NCI-H82 (cell line): ENCODE measurements around the gene PNPLA7.
A peak's percentile ranks its signal among the peaks of the same experiment; 100 is the strongest.
"Not testable (repeated sequence)": the region's sequence is repeated elsewhere in the genome, so short reads cannot be mapped to it uniquely, and the experiment has no call there.

ENCODE experiments used
- DNase-seq: peaks from one replicate; lab custom pipeline; 2025; lab: John Stamatoyannopoulos, UW

Gene PNPLA7

GRCh38 chr9:137550231-137550621, at the start of gene PNPLA7:
Gene PNPLA7, minus strand, starts transcription at chr9:137550402. Its CDS starts 205 bp downstream, at chr9:137550197.
- peak; percentile 88 for DNase-seq

DNA sequence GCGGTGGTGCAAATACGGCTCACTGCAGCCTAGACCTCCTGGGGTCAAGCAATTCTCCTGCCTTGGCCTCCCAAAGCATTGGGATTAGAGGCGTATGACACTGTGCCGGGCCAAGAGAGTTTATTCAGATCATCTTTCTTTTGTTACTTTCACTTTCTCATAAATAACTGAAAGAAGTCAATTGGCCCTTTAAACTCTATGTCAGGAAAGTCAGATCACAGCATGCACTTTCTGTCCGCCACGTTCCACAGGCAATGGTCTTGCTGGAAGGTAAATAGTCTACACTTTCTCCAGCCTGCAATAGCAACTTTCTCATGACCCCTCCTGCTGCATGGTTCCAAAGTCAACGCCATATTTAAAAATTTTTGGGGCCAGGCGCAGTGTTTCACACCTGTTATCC, 48.7 kb upstream of the PNPLA7 start:
- DNase-seq = no peak

GRCh38 chr9:137596577-137596976, 46.4 kb upstream of the PNPLA7 start:
- DNase-seq = not testable (repeated sequence)

GRCh38 chr9:137593176-137593575, 43.0 kb upstream of the PNPLA7 start:
- DNase-seq = peak; percentile 33

DNA sequence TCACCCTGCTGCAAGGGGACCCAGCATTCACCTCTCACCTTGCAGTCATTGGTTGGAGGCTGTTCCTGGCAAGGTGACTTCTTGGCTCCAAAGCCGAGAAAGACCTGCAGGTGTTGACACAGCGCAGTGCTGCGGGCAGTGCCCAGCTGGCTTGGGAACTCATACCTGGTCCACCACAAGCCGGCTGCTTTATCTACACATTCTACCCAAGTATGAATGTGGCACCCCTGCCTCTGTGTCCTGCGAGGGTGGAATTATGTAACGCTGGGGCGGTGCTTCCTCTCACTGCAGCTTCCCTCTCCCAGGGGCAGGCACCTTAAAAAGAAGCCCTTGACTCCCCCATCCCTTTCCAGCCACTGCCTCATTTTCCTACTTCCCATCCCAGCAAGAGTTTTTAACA, 42.6 kb upstream of the PNPLA7 start:
- DNase-seq = no peak

DNA sequence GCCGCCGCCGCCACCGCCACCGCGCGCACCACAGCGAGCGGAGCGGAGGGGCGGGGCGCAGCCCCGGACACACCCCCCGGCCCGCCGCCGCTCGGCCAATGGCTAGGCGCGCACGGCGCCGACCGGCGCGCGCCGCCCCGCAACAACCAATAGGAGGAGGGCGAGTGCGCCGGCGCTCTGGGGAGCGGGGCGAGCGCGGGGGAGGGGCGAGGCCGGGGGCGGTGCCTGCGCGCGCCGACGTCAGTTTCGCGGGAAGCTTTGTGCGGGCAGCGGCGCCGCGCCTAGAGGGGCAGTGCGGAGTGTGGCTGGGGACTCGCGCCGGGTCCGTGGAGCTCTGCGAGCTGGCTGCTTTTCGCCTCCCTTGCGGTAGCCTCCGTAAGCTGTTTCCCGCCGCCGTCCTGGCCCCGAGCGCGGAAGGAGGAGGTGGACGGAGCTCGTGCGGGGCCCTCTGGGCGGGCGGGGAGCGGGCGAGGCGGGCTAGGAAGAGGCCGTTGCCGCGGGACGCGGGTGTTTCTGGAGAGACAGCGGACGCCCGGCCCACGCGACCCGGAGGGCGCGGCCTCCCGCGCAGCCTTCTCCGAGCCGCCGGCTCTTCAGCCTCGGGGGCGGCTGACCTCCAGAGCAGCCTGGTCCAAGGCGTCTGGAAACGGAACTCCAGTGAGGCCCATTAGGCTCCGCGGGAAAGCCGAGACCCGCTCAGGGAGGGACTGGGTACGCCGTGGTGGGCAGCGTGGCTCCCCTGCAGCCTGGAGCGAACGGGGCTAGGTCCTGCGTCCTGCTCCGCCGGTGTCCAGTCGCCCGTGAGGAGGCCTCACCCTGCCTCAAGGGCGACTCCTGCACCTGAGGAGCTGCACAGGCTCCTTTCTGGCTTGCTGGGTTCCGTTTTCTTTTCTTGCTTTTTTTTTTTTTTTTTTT, 40.5 kb upstream of the PNPLA7 start, which contains the start of gene ZMYND19:
TSS of gene ZMYND19 (minus strand) at position 44 of the 915 bp plus-strand sequence. CDS start 249 bp downstream, outside the sequence.
- peak; percentile 93 for DNase-seq

DNA sequence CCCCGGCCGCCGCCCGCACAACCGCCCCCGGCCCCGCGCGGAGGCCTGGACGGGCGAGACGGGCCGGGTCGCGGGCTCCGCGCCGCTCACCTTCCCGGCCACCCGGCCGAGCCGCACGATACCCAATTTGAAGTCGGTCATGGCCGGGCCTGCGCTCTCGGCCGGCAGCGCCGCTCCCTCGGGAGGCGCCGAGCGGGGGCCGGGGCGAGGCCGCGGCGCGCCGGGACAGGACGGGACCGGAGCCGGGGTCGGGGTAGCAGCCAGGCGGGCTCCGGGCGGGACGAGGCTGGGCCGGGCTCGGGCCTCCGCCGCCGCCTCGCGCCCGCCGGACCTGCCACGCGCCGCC, 39.9 kb upstream of the PNPLA7 start:
- no peak for DNase-seq

DNA sequence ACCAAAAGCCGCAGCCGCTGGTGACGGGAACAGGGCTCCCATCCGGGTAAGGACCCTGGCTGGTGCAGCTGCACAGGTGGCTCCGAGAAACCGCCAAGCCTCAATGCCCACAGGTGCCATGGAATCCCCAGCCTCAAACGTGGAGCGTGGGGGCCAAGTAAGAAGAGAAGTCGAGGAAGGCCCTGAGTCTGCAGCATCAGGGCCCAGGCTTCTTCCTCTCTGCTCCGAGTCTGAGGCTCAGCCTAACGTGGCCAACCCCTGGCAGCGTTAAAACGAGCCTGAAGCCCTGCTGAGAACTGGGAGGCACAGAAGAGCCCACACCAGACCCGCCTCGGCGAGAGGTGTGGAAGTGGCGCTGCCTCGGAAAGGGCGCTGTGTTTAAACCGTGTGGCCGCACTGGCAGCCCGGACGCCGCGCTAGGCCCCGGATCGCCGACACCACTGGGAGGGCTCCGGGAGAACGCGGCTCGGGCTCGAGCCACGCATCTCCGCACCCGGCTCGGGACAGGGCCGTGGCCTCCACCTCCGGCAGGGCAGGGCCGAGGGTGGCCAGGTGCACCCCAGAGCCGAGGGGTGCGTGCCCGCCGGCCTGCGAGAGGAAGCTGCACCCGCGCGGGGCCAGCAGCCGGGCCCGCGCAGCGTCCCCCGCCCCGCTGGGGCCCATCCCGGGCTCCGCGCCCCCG, 39.4 kb upstream of the PNPLA7 start:
- peak; percentile 14 for DNase-seq

DNA sequence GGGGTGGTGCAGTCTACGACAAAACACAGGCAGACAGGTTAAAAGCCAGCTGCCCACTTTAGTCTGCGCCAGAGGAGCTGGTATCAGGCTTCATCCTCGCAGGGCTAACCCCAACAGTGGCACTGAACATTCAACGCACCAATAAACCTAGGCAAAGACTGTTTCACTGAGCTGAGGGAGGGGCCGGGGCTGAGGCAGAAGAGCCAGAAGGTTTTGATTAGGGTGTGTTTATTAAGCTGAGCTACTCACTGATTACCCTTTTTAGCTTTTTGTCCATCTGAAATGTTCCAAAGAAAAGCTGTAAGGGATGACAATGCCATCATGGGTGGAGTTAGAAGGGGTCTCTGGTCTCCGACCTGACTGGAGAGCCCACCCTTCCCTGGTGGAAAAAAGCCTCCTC, 38.7 kb upstream of the PNPLA7 start:
- DNase-seq = no peak

DNA sequence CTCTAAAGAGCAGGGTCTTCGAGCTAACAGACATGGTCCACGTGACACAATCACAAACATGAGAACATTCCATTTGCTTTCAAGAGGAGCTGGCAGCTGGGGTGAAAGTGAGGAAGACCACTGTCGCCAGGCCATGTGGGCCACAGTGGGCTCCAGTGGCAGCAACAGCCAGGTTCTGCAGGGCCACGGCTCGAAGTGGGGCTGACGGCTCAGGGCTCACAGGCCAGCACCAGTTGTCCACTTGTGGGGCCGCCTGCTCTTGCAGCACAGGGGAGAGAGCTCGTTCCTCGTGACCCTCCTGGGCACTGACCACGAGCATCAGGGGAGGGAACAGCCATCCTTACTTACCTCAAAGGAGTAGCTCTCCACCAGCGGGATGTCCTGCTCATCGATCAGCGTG, 38.1 kb upstream of the PNPLA7 start:
- DNase-seq = no peak

DNA sequence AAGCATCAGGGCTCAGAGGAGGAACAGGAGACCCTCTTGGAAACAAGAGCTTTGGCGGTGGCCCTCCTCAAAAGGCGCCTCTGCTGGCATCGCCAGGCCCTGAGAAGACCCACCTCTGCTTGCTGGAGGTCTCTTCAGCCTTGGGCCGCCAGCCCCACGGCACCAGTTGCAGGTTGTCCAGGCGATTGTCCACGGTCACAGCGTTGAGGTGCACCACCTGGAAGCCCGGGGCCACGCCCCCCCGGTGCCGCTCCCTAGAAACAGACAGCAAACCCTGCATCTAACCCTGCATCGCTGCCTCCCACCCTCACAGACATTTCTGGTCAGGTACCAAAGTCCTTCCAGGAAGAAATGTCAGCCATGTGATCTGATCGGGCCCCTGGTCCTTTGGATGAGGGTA, 36.7 kb upstream of the PNPLA7 start:
- no peak for DNase-seq

GRCh38 chr9:137583957-137584356, 33.8 kb upstream of the PNPLA7 start:
- no peak for DNase-seq

DNA sequence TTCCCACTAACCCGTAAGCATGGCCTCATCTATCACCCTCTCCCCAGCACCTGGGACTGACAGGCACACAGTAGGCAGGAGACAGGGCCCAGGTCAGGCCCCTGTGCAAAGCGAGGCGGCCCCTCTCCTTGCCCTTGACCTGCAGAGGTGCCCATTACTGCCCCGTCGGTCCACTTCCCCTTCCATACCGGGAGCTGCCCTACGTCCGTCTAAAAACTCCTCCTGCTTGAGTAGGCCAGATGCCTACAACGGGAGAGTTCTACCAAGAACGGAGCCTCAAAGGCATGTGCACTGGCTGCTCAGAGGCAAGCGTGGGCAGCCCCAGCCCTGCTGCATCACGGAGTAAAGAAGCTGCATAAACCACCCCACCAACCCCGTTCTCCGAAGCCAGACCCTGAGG, 33.1 kb upstream of the PNPLA7 start:
- no peak for DNase-seq

DNA sequence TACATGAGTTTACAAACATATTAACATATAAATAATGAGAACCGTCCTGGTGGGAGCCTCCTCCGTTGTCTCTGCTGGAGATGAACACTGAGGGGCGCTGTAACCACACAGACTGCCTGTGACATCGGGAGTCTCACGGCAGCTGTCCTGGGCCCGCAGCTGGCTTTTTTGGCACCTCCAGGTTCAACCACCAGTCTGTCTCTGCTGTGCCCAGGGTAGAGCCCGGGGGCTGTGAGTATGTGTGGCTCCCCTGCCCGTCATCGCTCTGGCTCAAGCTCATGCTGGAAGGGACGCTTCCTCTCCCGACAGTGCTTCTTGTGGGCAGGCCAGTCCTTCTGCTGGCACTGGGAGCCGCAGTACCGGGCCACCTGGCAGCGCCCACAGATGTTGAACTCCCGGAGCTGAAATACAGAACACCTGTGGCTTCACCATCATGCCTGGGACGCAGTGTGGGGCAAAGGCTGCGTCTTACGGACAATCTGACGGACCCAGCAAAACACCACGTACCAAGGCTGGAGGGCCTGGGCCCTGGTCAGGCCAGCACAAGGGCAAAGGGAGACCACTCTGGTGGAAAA, 32.2 kb upstream of the PNPLA7 start:
- DNase-seq = peak; percentile 26

- DNase-seq = no peak
Observed at GRCh38 chr9:137581361-137582285, 31.4 kb upstream of the PNPLA7 start.

DNA sequence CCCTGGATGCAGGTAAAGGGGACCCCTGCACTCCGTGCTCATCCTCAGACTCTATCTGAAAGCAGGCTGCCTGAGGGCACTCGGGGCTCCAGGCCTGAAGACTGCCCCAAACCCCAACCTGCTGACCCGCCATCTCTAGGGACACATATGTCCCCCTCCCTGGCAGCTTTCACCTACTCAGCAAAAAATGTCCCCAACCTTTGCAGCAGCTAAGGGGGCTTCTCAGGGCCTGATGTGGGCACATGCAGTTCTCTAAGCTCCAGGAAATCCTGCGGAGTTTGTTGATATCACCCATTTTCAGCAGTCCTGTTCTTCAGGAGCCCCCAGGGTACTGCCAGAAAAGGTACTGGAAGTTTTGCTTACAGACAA, 30.7 kb upstream of the PNPLA7 start:
- DNase-seq = no peak

DNA sequence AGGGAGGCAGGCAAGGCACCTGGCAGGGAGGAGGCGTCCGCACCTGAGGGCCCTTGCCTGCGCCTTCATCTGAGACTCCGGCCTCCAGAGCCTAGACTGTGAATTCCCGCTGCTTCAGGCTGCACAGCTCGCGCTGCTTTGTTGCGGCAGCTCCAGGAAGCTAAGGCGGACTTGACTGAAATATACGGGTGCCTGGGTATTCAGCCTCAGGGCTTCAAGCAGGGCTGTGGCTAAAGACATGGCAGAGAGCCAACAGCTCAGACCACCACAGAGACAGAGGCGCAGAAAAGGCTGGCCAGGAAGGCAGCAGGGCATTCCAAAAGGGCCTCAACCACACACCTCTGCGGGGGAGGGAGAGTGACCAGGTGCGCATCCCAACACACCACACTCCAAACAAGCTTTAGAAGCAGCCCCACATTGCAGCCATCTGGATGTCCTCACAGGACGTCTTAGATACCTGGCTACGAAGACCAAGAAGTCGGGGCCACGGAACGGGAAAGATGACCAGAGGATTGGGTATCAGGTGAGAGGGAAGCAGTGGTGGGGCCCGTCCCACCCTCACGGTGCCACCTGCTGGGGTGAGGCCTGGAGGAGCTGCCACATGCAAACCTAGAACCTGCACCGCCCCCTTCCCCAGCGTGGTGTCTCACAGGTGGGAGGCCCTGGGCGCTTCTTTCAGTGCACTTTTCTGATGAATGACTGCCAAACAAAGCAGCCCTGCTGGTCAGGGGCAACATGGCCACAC, 30.2 kb upstream of the PNPLA7 start:
- no peak for DNase-seq

GRCh38 chr9:137579259-137579604, 29.0 kb upstream of the PNPLA7 start:
- DNase-seq = no peak

GRCh38 chr9:137578518-137579258, 28.5 kb upstream of the PNPLA7 start, which contains the start of gene DPH7:
Gene DPH7, minus strand, starts transcription at chr9:137578925. Its CDS starts 148 bp downstream, at chr9:137578777.
- peak; percentile 96 for DNase-seq

- no peak for DNase-seq
Observed at GRCh38 chr9:137575716-137576411, 25.7 kb upstream of the PNPLA7 start.
